Activated naive CD4-positive, alpha-beta T cell treated with anti-CD3 and anti-CD28 coated beads, Interleukin-2, amount 50 U/mL, for 72 hours (primary cell): ENCODE data around the gene DNAJB5. TPM values are rescaled to one million over a fixed set of nuclear protein-coding genes. Genes with fewer than 3 reads are reported as not detected.
"Not testable (repeated sequence)": the region's sequence is repeated elsewhere in the genome, so short reads cannot be mapped to it uniquely, and the experiment has no call there.

ENCODE experiments used
- ATAC-seq, 2 donors: fragments of 150-1000 bp; cut with Tn5 transposase; 2 replicates each; pipeline ENCODE4 v1.10.0; 2021; ENCODE audit warnings: mild to moderate bottlenecking in 2 of 2, moderate library complexity in 2 of 2
- DNase-seq, 2 donors: peaks; one replicate each; pipeline ENCODE4 v3.0.0; 2021 to 2022; ENCODE audit warnings: low spot score in 2 of 2
- H3K27ac Mint-ChIP-seq, 2 donors: one replicate each; pipeline ENCODE4 v1.8.0; 2022; ENCODE audit warnings: mild to moderate bottlenecking in 2 of 2, mixed read lengths in 2 of 2
- H3K36me3 Mint-ChIP-seq, 2 donors: one replicate each; pipeline ENCODE4 v1.8.0; 2022; ENCODE audit warnings: mixed read lengths in 2 of 2
- H3K9me3 Mint-ChIP-seq, 2 donors: one replicate each; pipeline ENCODE4 v1.8.0; 2022; ENCODE audit warnings: mixed read lengths in 2 of 2
- total RNA-seq, 2 donors: library from RNA; stranded (reverse); gene quantifications; one replicate each; pipeline ENCODE4 v1.2.3, GENCODE V29; 2022

The DNAJB5 gene
- 10 to 100 TPM in 1 of 2 donors, 1 to 10 TPM in 1; 9.3 to 42.5 TPM for total RNA-seq

DNA sequence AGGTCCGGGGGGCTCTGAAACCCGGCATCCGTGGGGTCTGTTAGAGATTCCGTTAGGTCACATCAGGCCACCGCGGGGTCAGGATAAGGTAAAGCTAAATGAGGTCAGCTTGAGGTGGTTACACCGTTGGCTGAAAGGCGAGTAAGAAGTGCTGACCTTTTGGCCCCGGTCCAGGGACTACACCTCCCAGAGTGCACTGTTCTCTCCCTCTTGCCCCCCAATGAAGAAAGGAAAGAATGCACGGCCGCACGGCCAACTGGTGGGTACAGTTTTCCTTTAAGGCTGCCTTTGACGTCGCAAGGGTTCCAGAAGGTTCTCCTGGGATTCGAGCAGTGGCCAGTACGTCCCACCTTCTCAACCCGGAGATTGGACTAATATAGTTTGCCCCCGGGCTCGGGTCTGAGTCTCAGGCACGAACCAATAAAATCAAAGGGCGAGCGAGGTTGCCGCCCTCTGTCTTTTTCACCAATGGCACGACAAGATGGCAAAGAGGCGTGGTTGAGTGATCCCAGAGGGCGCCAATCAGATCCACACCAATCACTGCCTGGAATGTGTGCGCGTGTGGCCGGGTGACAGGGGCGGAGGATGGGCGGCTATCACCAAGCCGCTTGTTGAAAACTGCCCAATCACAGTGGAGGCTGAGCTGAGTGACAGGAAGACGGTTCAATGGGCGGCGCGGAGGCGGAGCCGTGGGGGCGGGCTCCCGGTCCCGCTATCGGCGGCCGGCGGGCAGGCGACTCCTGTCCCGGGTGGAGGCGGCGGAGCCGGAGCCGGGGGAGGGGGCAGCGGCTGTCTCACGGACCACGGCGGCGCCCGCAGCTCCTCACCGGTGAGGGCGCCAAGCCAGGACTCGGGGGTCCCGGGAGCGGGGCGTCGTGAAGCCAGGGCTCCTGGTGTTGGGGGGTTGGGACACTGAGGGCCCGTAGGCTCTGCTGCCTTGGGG, at the start of gene DNAJB5:
TSS of gene DNAJB5 (plus strand) at position 743 of the 943 bp plus-strand sequence. CDS start 886 bp downstream, outside the sequence.
- DNase-seq (peak; percentile 98 to 99), ATAC-seq (peak; percentile 87 to 91)
- Mint-ChIP-seq H3K27ac (peak within 1 kb of the TSS; percentile 96 to 98), H3K9me3 (no peaks in the 10 kb centered on the region), H3K36me3 (peaks cover 0 to 14% of the 10 kb centered on the region in 2 donors)

DNA sequence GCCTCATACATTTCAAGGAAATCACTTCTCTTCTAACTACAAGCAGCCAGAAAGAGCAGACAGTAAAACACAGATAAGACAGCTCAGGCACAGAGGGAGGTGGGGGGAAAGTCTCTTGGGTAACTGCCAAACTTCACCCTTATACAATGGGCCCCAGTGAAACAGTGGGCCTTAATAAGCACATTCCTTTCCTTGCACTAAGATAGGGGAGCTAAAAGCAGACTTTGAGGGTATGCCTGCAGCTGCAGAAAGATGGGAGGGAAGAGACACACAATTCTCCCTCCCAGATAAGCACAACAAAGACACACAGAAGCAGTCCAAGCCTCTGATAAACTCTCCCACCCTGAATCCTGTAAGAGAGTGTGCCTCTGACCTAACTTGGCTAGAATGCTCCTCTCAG, 49.6 kb upstream of the DNAJB5 start:
- not testable (repeated sequence) for ATAC-seq, H3K36me3 Mint-ChIP-seq, H3K27ac Mint-ChIP-seq, DNase-seq, H3K9me3 Mint-ChIP-seq

DNA sequence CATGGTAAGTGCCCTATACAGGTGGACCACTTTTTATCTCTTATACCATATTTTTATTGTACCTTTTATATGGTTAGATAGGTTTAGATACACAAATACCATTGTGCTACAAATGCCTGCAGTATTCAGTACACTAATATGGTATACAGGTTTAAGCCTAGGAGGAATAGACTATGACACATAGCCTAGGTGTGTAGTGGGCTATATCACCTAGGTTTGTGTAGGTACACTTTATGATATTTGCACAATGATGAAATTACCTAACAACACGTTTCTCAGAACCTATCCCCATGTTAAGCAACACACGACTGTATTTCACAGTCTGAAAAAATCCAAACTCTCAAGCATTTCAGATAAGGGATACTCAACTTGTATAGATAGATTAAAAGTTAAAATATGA, 41.1 kb upstream of the DNAJB5 start:
- H3K9me3 Mint-ChIP-seq, result no peaks in the 10 kb centered on the region
- H3K27ac Mint-ChIP-seq, result no peak overlapping the region
- ATAC-seq (no peak), DNase-seq (no peak)
- H3K36me3 Mint-ChIP-seq, result no peaks in the 10 kb centered on the region

DNA sequence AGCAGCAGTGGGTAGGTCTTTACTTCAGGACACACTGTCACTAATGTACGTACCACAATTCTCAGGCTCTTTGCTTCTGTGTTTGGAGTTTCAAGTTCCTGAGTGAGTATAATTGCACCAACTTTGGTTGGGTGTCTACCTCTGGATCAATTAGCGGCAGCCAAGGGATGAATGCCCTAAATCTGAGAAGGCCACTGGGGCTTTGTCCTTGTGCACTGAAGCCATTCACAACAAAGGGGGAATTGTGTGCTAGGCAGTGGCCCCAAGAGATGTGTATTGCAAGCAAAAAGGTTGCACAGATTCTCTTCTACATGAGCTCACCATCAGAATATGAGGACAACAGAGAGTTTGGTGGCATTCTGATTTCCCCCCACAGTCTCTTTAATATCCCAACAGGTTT, 35.3 kb upstream of the DNAJB5 start:
- H3K36me3 Mint-ChIP-seq, result no peaks in the 10 kb centered on the region
- ATAC-seq, result no peak
- no peak for DNase-seq
- no peak overlapping the region for H3K27ac Mint-ChIP-seq
- no peaks in the 10 kb centered on the region for H3K9me3 Mint-ChIP-seq

DNA sequence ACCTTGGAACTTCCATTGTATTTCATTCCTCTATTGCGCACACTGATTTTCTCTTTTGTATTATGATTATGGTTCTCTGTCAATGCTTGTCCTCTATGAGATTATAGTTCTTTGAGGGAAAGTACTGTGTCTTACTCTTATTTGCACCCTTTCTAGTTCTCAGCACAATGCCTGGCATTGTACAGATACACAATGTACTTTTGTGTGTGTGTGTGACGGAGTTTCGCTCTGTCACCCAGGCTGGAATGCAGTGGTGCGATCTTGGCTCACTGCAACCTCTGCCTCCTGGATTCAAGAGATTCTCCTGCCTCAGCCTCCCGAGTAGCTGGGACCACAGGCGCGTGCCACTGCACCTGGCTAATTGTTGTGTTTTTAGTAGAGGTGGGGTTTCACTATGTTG, 33.5 kb upstream of the DNAJB5 start:
- H3K9me3 Mint-ChIP-seq, DNase-seq: not testable (repeated sequence)

DNA sequence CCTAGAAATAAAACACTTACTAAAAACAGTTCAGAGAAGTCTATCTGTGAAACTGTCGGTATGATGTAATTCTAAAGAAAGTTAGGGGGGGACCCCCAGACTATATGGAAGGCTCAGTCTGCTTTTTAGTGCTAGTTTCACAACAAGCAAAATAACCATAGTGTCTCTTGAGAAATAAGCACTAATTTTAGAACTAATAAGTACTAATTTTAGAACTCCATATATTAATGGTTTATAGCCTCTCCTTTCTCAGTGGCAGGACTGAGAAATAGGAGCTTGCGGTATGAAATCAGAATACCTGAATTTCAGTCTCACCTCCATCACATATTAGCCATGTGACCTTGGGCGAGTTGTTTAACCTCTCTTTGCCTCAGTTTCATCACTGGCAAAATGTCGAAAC, 32.9 kb upstream of the DNAJB5 start:
- Mint-ChIP-seq H3K9me3 (no peaks in the 10 kb centered on the region), H3K36me3 (no peaks in the 10 kb centered on the region), H3K27ac (no peak overlapping the region)
- no peak for DNase-seq
- ATAC-seq, result no peak

More for the DNA sequence above, 33.5 kb upstream of the DNAJB5 start:
- not testable (repeated sequence) for ATAC-seq, H3K27ac Mint-ChIP-seq, H3K36me3 Mint-ChIP-seq

DNA sequence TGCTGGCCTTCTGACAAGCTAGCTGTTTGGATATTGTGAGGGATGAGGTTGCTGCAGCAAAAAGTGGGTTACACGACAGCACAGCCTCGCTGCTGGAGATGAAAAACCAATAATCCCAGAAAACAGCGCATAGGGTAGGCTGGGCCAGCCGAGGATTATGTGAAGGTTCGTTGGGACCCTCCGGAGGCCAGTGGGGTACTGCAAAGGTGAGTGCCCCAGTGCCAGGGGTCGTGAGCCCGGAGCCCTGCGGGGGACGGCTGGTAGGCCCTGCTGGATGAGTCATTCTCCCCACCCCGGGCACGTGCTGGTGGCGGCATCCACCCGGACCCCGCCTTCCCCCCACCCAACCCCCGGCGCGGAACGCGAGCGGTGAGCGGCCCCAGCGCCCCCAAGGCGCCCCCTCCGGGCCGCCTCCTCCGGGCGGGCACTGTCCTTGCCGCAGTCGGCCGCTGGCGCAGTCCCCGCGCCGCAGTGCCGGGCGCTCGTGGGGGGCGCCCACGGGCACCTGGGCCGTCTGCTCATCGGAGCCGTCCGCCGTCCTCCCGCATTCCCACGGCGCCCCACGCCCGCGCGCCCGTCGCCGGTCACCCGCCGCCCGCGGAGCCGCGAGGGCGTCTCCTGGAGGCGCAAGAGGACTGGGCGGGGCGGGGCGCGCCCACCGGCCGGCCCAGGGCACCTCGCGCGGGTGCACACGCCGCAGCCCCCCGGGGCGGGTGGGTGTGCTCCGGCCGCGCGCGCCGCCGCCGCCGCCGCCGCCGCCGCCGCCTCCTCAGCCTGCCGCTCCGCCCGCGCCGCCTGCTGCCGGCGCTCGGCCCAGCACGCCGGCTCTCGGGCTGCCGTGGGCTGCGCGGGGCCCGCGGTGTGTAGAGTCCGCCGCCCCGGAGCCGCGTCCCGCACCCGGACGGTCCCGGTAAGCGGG, 31.8 kb upstream of the DNAJB5 start, which contains the start of gene PHF24:
TSS of gene PHF24 (plus strand) at position 794 of the 919 bp plus-strand sequence. CDS start 13,014 bp downstream, outside the sequence.
- ATAC-seq (peak; percentile 29 to 72), DNase-seq (peak in 1 of 2 donors; percentile 27)
- no peaks in the 10 kb centered on the region for H3K9me3 Mint-ChIP-seq
- no peaks in the 10 kb centered on the region for H3K36me3 Mint-ChIP-seq
- H3K27ac Mint-ChIP-seq, result no peak within 1 kb of the TSS

DNA sequence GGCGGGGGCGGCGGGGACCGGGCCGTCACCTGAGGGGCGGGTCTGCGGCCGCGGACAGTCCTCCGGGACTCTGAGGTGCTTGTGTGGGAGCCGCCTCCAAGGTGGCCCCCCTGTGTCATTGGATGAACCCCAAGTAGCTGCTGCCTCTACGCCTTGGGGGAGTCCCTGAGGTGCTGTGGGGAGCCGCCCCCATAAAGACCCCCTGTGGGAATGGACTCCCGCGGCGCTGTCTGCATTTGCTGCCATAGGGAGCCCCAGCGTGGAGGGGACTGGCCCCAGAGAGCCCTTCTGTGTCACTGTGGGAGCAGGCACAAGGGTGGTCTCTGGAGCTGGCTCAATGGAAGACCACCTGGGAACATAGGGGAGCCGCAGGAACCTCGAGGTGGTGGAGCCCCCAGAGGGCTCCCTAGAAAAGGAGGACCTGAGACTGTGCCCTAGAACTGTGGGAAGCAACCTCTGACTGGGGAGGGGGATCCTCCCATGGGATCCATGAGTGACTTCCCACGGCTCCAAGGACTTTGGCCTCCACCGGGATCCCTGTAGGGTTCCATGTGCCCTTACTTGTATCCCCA, 31.0 kb upstream of the DNAJB5 start:
- ATAC-seq, result peak in 1 of 2 donors; percentile 16
- Mint-ChIP-seq H3K9me3 (no peaks in the 10 kb centered on the region), H3K27ac (no peak overlapping the region), H3K36me3 (no peaks in the 10 kb centered on the region)
- no peak for DNase-seq

DNA sequence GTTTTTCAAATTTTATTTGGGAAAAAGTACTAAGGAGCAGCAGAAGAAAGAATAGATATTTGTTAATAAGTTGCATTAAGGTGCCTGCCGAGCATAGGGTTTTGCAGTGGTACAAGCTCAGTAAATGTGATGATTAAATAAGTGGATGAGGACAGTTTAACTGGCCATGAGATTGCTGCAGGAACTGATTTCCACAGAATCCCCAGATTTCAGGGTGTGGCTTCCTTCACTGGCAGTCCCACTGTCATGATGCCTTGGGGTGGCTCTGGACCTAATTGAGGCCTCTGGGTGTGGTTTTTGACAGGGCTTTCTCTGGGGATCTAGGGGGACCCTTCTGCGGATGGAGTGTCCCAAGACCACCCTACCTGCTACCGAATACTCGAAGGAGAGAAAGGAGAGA, 30.1 kb upstream of the DNAJB5 start:
- no peaks in the 10 kb centered on the region for H3K36me3 Mint-ChIP-seq
- no peak for DNase-seq
- no peaks in the 10 kb centered on the region for H3K9me3 Mint-ChIP-seq
- H3K27ac Mint-ChIP-seq, result no peak overlapping the region
- ATAC-seq, result no peak

DNA sequence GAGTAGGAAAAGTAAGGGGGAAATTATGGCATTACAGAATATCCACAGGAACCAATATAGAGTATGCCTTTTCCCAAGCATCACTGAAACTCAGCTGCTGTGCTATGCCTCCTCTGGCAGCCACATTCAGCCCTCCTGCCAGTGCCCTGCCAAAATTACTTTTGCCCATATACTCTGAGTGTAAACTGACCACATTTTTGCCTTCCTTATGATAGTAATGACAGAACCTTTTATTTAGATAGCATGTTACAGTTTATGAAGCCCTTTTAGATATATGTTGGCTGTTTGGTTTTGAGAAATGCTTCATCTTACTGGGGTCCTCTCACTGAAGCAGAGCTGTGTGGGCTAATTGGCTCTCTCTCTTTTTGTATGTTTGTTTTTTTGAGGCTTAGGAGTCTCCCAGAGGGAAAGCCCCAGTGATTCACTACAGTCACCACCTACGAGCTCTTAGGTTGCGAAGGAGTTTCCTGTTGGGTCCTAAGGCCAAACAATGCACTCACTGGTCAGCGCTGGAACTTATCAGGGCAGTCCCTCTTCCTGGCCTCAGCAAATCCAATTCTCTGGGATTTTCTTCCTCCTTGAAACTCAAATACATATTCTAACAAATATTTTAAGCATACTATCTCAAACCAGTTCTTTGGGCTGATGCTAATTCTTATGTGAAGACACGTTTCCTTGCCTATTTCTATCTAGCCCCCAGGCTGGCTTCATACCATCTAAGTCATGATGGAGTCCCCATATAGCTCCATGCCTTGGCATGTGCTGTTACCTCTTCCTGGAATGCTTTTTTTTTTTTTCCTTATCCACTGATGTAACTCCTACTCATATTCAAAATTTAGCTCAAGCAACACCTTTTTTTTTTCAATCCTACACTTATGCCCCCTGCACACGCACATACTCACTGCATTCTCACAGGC, 27.7 kb upstream of the DNAJB5 start:
- no peaks in the 10 kb centered on the region for H3K9me3 Mint-ChIP-seq
- peak; percentile 89 to 93 for ATAC-seq
- H3K27ac Mint-ChIP-seq, result no peak overlapping the region
- no peak for DNase-seq
- H3K36me3 Mint-ChIP-seq, result no peaks in the 10 kb centered on the region

DNA sequence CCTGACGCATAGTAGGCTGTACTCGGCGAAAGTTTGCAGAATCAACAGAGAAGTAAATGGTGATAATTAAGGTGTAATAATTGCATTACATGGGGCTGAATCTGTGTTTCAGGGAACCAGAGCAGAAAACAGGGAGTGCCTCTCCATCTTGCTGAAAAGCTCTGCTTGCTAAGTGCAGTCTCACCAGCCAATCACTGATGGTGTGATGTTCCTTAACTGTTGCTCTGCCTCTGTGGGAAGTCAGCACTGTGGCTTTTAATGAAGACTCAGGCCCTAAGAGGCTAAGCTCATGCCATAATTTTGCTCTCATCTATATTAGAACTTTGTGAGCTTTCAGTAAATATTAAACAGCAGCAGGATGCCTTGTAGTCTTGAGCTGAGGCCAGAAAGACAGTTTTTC, 27.0 kb upstream of the DNAJB5 start:
- no peak for ATAC-seq
- no peaks in the 10 kb centered on the region for H3K36me3 Mint-ChIP-seq
- no peak overlapping the region for H3K27ac Mint-ChIP-seq
- no peaks in the 10 kb centered on the region for H3K9me3 Mint-ChIP-seq
- no peak for DNase-seq

DNA sequence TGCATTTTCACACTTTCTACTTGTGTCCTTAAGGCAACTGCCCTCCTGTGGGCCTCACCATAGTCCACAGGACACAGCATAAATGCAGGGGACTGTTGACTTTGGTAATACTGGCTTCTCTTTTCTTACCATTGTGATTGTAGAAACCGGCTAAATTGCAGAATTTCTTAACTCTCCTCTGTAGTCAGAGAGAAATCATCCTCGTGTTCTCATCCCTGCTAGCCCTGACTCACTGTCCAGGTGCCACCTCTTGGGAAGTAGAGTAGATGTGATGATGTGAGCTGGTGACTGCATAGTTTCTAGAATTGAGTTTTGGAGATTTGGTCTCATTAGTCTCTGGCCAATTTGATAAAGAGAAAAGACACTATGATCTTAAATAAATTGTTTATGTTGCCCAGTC, 26.0 kb upstream of the DNAJB5 start:
- H3K36me3 Mint-ChIP-seq, result no peaks in the 10 kb centered on the region
- ATAC-seq, result no peak
- H3K27ac Mint-ChIP-seq, result no peak overlapping the region
- H3K9me3 Mint-ChIP-seq, result no peaks in the 10 kb centered on the region
- DNase-seq, result no peak

DNA sequence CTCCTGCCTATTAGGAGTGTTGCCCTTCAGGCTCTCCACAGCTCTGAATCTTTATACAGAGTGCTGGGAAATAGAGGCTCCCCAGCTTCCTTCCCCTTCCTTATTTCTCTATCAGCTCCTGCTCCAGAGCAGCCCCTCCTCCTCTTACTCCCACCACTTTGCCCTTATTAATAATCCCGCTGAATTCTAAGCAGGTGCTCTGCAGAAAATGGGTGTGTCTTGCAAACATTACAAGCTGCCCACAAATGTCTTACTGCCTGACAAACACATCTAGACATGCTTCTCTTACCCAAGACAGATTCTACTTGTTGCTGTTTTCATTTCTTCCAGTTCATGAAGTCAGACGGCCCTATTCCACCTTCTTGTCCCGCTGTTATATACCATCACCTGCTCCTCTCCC, 25.1 kb upstream of the DNAJB5 start:
- no peak for DNase-seq
- ATAC-seq, result no peak
- Mint-ChIP-seq H3K9me3 (no peaks in the 10 kb centered on the region), H3K27ac (no peak overlapping the region), H3K36me3 (no peaks in the 10 kb centered on the region)

DNA sequence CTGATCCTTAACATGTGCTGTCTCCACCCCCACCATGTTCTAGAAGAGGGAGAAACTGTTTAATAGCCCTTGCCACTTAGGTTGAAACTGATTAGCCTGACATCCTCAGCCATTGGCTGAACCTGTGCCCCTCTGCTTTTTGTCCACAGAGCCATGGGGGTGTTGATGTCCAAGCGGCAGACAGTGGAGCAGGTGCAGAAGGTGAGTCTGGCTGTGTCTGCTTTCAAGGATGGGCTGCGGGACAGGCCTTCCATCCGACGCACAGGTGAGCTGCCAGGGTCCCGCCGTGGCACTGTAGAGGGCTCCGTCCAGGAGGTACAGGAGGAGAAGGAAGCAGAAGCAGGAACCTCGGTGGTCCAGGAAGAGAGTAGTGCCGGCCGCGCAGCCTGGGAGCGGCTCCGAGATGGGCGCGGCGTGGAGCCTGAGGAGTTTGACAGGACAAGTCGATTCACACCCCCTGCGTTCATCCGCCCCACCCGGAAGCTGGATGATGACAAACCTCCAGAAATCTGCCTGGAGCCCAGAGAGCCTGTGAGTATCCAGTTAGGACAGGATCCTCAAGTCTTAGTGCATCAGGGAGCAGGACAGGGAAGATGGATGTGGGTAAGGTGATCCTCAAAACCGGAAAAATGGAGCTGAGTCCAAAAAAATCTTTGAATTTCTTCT, 18.3 kb upstream of the DNAJB5 start:
- no peaks in the 10 kb centered on the region for H3K36me3 Mint-ChIP-seq
- ATAC-seq (no peak), DNase-seq (no peak)
- no peaks in the 10 kb centered on the region for H3K9me3 Mint-ChIP-seq
- no peak overlapping the region for H3K27ac Mint-ChIP-seq

DNA sequence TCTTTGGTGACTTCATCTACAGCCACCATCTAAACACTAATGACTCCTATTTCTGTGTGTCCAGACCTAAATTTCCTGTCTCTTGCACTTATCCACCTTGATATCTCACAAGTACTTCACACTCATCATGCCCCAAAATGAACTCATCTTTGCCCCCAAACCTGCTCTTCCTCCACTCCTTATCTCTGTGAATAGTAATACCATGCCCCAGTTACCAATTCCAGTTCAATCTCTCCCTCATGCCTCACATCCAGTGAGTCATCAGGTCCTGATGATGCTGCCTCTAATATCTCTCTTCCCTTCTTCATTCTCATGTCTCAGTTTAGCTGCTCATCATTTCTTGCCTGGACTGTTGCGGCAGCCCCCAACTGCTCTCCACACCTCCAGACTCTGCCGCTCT, 14.9 kb upstream of the DNAJB5 start:
- ATAC-seq, result peak; percentile 18 to 38
- no peak overlapping the region for H3K27ac Mint-ChIP-seq

More for the DNA sequence above, 14.9 kb upstream of the DNAJB5 start:
- DNase-seq, result no peak
- Mint-ChIP-seq H3K36me3 (no peaks in the 10 kb centered on the region), H3K9me3 (no peaks in the 10 kb centered on the region)
